ENCODE results near the gene CFAP126.
"Not testable (repeated sequence)": the region's sequence is repeated elsewhere in the genome, so short reads cannot be mapped to it uniquely, and the experiment has no call there.

The CFAP126 gene

GRCh38 chr1:161333166-161333565 is 34.5 kb downstream of the CFAP126 start:
- no peak for TF ChIP-seq CTCF (conservative IDR thresholded peaks at IDR 0.05; ENCODE audit: low read depth)
- CTCF ChIA-PET: no interaction called here
- POLR2A ChIA-PET (ENCODE audit: low non-redundant PET): interaction anchor here (0.6 kb wide), 1 partner anchor 11 kb away, joined by 4 read pairs; no protein-coding TSS in a partner anchor
- no peak for DNase-seq (ENCODE audit: low spot score)
- H3K27ac ChIP-seq: no peak overlapping the region

- POLR2A ChIA-PET (ENCODE audit: low non-redundant PET): interaction anchor here (0.7 kb wide), 1 partner anchor 17 kb away, joined by 10 read pairs; no protein-coding TSS in a partner anchor
- no peak overlapping the region for H3K27ac ChIP-seq
- CTCF ChIA-PET: no interaction called here
- DNase-seq (ENCODE audit: low spot score): no peak
- no peak for TF ChIP-seq CTCF (conservative IDR thresholded peaks at IDR 0.05; ENCODE audit: low read depth)
Observed at GRCh38 chr1:161330346-161330745, 37.3 kb downstream of the CFAP126 start.

GRCh38 chr1:161324020-161324419 is 43.7 kb downstream of the CFAP126 start:
- ChIA-PET POLR2A (ENCODE audit: low non-redundant PET) (no interaction called here), CTCF (interaction anchor here (0.6 to 0.7 kb wide), 2 partner anchors 602 to 974 kb away, joined by 4 to 5 read pairs; no protein-coding TSS in a partner anchor)

GRCh38 chr1:161315841-161316674 is 51.6 kb downstream of the CFAP126 start:
- CTCF ChIA-PET; POLR2A ChIA-PET (ENCODE audit: low non-redundant PET); DNase-seq (ENCODE audit: low spot score); H3K27ac ChIP-seq: not testable (repeated sequence)

More at GRCh38 chr1:161324020-161324419, 43.7 kb downstream of the CFAP126 start:
- no peak for TF ChIP-seq CTCF (conservative IDR thresholded peaks at IDR 0.05; ENCODE audit: low read depth)
- no peak overlapping the region for H3K27ac ChIP-seq
- DNase-seq (ENCODE audit: low spot score): no peak
